Fibroblast of skin of right quadriceps (primary cell): Measurements from ENCODE around the gene SIL1.

Source experiments
- DNase-seq: peaks from one replicate; pipeline ENCODE4 v3.0.0-alpha.2; 2013

Gene SIL1

GRCh38 chr5:138953387-138954256 lies 244.5 kb downstream of the SIL1 start:
- peak; percentile 68 for DNase-seq

DNA sequence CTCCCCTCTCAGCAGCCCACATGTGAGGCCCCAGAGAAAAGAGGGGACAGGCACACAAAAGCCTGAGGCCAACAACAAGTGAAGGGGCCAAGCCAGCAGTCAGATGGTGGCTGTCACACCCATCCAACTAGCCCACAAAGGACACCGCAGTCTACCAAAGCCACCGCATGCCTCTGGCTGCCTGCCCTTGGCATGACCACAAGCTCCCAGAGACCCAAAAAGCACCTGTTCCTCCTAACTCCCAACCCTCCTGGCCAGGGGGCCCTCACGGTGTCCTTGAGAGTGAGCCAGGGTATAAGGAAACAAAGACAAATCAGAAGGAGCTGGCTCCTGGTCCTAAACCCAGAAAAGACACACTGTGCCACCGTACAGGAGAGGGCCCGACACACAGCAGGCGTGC lies 245.2 kb downstream of the SIL1 start:
- DNase-seq, result no peak

DNA sequence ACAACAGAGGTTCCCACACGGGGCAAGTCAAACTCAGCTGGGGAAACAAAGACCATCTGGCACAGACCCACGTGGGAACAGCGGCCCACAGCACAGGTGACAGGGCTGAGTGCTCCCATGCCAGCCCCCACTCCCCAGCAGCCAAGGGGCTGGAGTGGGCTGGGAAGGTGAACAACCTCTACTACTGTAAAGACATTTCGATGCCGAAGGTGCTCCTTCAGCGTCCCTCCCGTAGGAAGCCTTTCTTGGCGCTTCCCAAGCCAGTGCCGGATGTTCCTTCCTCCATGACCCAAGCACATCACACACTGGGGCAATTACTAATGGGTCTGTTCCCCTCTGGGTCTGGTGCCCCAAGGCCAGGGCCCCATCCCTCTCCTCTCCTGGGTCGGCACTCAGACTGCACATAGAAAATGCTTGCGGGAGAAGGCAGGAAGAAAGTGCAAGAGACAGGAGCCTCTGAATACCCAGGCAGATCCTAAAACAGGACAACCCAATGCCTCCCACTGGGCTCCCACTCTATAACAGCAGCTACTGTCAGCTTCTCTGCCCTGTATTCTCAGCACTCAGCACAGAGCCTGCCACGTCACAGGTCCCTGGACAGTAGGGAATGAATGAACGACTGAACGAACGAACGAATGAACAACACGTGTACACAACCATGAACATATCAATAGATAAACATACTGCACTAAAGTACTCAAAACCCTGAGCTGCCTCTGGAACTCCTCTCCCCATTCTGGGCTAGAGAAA lies 246.0 kb downstream of the SIL1 start:
- DNase-seq, result no peak

GRCh38 chr5:138951091-138951985 lies 246.8 kb downstream of the SIL1 start:
- no peak for DNase-seq

DNA sequence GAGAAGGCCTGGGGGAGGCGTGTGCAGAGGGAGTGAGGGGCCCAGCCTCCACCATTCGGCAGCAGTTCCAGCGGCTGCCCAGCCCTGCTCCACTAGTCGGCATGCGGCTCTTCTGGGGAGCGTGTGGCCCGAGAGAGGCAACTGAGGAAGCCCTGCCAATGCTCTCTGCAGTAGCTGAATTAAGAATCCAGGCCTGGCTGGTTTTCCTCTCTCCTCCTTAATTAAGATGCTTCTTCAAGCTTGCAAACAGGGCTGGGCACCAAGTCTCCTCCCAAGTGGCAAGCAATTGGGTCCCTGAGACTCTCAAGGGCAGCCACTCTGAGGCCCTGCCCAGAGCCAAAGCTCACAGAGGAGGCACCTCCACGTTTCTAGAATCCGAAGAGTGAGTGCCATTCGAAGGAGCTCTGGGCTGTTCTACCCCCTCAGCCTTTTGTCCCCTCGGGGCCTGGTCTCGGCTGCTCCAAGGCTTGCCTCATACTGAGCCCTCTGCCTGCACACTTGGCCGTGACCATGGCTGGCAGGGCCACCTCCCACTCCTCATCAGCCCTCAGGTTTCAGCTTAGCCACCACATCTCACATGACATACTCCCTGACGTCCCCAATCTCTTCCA lies 247.6 kb downstream of the SIL1 start:
- no peak for DNase-seq

- no peak for DNase-seq
Measured at GRCh38 chr5:138949988-138950387, 248.2 kb downstream of the SIL1 start.

- DNase-seq, result no peak
Measured at GRCh38 chr5:138949223-138949574, 249.0 kb downstream of the SIL1 start.

GRCh38 chr5:138948471-138949222 lies 249.5 kb downstream of the SIL1 start:
- no peak for DNase-seq

DNA sequence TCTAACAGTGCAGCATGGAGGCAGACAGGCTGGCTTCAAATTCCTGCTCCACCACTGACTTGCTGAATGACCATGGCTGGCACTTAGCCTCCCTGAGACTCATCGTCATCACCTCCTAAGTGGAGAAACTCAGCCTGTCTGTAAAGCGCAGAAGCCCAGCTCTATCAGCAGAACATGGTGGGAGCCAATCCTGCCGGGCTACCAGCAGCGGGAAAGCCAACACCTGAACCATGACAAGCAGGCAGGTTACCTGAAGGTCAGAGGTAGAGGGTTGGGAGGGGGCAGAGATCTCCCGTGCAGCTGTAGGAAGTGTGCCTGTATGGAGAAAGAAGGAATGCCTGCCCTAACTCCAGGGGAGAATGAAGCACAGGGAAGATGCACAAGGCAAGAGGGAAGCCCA lies 250.4 kb downstream of the SIL1 start:
- no peak for DNase-seq

GRCh38 chr5:138946831-138947560 lies 251.2 kb downstream of the SIL1 start:
- no peak for DNase-seq

- no peak for DNase-seq
Measured at GRCh38 chr5:138946241-138946623, 251.9 kb downstream of the SIL1 start.

DNA sequence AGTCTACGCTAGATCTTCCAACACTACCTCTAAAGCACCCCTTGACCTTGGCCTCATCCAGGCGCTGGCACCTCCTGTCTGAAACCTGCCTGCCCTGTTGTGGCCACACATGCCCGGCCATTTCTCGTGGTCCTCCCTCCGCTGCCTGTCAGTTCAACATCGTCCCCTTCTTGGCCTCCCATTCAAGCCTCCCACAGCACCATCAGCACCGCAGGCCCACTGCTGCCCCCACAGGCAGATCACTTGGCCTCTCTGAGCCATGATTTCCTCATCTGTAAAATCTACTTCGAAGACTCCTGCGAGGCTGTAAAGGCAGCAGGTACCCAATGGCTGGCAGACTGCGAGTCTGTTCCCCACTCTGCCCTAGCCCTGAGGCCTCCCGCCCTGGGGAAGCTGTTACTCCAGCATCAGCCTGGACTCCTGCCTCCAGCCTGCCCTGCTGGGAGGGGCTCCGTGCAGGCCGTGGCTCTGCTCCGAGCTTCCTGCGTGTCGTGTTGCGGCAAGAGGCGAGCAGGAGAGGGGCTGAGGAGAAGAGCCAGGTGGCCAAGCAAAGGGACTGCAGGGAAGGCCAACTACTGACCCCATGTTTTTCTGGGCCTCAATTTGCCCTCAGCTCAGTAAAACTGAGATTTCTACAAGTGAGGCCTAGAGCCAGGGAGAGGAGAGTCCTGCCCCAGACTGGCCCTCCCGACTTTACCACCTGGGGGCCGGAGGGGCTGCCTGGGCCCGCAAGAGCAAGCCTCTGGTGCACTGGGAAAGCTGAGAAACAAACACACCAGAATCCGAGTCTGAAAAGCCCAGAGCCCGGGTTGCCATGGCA lies 252.5 kb downstream of the SIL1 start:
- DNase-seq, result no peak

GRCh38 chr5:138944527-138945322 lies 253.4 kb downstream of the SIL1 start:
- DNase-seq, result peak; percentile 14

DNA sequence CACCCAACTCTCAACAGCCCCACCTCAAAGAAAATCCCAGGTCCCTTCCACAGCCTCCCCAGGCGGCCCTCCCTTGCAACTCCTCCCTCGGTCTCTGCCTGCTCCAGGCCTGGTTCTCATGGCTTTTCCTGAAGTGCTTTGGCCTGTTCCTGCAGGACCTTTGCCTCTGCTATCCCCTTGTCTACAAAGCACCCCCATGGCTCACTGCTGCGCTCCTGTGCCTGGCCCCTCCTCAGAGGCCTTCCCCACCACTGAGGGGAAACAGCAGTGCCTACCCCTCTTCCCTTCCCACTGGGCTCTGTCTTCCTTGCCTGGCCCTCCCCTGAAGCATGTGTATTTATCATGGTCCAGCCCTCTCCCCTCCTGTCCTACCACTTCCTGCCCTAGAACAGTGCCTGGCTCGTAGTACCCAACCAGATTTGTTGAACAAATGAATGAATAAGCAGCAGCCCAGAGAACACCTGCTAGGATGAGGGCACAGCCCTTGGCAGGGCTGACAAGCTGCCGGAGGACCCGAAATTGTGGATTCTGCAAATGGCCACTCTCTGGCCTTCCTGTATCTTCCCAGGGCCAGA lies 254.5 kb downstream of the SIL1 start:
- no peak for DNase-seq

DNA sequence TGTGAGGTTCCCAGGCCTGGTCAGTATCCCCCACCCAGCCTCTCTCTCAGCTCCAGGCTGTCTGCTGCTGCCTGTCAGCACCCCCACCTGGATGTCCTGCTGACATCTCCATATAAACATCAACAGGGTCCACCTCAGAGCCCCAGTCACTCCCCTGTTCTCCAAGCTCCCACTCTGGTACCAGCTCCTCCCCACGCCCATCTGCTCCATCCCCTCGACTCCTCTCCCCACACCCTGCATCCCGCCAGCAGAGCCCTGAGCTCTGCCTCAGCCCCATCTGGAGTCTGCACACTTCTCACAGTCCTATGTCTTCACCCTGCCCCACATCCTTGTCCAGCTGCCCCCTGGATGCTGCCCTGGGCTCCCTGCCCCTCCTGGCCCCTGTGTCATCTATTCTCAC lies 255.3 kb downstream of the SIL1 start:
- DNase-seq, result no peak

- no peak for DNase-seq
Measured at GRCh38 chr5:138942066-138942465, 256.1 kb downstream of the SIL1 start.

- DNase-seq, result no peak
Measured at GRCh38 chr5:138938526-138938925, 259.6 kb downstream of the SIL1 start.

DNA sequence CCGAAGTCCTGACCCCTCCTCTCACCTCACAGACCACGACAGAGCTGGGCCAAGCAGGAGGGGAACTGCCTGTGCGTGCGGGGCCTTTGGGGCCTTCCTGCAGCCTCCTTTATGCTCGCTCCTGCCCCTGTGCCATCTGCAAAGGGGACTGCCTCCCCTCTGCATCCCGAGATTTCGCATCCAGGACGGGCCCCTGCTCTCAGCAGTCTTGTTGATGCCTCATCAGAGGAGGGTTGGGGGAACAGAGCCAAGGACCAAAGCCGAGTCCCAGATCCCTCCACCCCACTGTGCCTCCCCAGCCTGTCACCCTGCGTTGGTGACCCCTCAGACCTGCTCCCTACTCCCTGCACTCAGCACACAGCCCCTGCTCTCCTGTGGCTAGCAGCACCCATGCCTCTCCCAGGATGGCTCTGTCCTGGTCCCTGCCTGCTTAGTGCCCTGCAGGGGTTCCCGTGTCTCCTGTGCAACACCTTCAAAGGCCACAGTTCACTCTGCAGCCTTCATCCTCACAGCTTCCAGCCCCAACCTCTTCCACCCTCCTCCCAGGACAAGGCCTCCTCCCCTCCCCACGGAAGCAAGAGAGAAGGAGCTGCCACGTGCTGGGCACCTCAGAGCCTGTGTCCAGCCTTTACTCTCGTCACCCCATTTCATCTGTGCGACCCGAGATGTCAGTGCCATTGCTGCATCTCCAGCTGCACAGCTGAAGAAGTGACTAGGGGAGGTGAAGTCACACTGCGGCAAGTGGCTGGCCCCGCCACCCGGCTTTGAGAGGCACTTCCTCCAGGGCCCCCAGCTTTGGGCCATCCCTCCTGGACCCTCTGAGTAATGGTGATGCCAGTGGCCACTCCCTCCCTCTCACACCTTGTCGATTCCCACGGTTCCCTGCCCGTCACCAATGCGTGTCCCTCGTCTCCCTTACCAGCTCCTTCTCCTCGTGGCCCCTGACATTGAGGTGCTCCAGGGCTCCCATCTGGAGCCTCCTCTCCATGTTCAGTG lies 260.5 kb downstream of the SIL1 start:
- no peak for DNase-seq
